Duodenal mucosa (tissue), 2 donors: ENCODE measurements around the gene PSD.

Experiments used
- H3K27ac ChIP-seq: one replicate; pipeline ENCODE4 v1.7.0; 2013; ENCODE audit warnings: low read depth, low read length
- H3K27me3 ChIP-seq, 2 donors: one replicate each; pipeline ENCODE4 v1.7.0; 2013; ENCODE audit warnings: low read length in 2 of 2, control low read depth in 1 of 2; ENCODE audit not compliant: insufficient read depth in 2 of 2, control insufficient read depth in 1 of 2
- H3K36me3 ChIP-seq, 2 donors: one replicate each; pipeline ENCODE4 v1.7.0; 2013; ENCODE audit warnings: low read length in 2 of 2, control low read depth in 1 of 2; ENCODE audit not compliant: insufficient read depth in 2 of 2, control insufficient read depth in 1 of 2
- H3K4me1 ChIP-seq, 2 donors: one replicate each; pipeline ENCODE4 v1.7.0; 2013; ENCODE audit warnings: low read length in 2 of 2, control low read depth in 1 of 2; ENCODE audit not compliant: insufficient read depth in 2 of 2, control insufficient read depth in 1 of 2
- H3K4me3 ChIP-seq, 2 donors: one replicate each; pipeline ENCODE4 v1.7.0; 2013; ENCODE audit warnings: low read length in 2 of 2, low read depth in 1 of 2
- H3K9ac ChIP-seq, 2 donors: one replicate each; pipeline ENCODE4 v1.7.0; 2013; ENCODE audit warnings: low read length in 2 of 2, low read depth in 1 of 2
- H3K9me3 ChIP-seq, 2 donors: one replicate each; pipeline ENCODE4 v1.7.0; 2013; ENCODE audit warnings: low read length in 2 of 2, control low read depth in 1 of 2; ENCODE audit not compliant: control insufficient read depth in 1 of 2

The PSD gene

GRCh38 chr10:102399217-102400021 is 19.2 kb downstream of the PSD start:
- Histone ChIP-seq H3K36me3 (peaks cover 7 to 28% of the 10 kb centered on the region in 2 donors), H3K4me1 (peaks cover 21 to 29% of the 10 kb centered on the region in 2 donors), H3K4me3 (peak overlapping the region; percentile 63 to 65)

GRCh38 chr10:102398172-102399020 is 20.2 kb downstream of the PSD start:
- no peak overlapping the region for H3K27ac ChIP-seq
- H3K9me3 ChIP-seq: no peaks in the 10 kb centered on the region
- H3K4me1 ChIP-seq: peaks cover 21 to 33% of the 10 kb centered on the region in 2 donors
- H3K9ac ChIP-seq: no peak overlapping the region
- H3K27me3 ChIP-seq: no peaks in the 10 kb centered on the region
- H3K36me3 ChIP-seq: peaks cover 7 to 28% of the 10 kb centered on the region in 2 donors
- H3K4me3 ChIP-seq: peak overlapping the region; percentile 63 to 65

More at GRCh38 chr10:102399217-102400021, 19.2 kb downstream of the PSD start:
- Histone ChIP-seq H3K27ac (peak overlapping the region; percentile 67), H3K9me3 (no peaks in the 10 kb centered on the region), H3K9ac (peak overlapping the region; percentile 32 to 63), H3K27me3 (no peaks in the 10 kb centered on the region)

DNA sequence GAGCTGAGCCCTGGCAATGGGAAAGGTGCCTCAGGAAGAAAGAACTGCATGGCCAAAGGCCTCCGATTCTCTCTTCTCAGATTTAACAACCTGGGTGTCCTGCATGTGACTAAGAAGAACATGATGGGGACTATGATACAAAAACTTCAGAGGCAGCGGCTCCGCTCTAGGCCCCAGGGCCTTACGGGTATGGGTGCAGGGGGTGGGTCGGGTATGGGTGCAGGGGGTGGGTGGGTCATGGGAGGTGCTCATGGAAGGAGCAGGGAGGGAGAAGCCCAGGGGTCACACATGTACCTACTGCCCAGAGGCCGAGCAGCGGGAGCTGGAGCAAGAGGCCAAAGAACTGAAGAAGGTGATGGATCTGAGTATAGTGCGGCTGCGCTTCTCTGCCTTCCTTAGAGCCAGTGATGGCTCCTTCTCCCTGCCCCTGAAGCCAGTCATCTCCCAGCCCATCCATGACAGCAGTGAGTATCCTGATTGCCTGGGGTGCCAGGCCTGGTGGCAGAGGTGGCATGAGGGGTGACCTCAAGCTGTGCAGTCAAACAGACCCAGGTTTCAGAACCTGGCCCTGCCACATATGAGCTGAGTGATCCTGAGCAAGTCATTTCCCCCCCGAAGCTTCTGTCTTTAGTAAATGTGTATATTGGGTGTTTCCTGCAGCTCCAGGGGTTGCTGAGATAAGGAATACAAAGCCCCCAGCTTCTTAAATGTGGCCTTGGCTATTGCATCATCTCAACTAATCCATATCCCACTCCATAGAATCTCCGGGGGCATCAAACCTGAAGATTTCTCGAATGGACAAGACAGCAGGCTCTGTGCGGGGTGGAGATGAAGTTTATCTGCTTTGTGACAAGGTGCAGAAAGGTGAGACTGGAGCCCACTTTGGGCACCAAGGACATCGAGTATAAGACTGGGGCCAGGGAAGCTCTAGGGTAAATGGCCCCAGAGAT is 21.1 kb downstream of the PSD start:
- Histone ChIP-seq H3K9me3 (no peaks in the 10 kb centered on the region), H3K4me3 (no peak overlapping the region), H3K27me3 (no peaks in the 10 kb centered on the region), H3K4me1 (peaks cover 21 to 33% of the 10 kb centered on the region in 2 donors), H3K9ac (no peak overlapping the region), H3K36me3 (peaks cover 7 to 28% of the 10 kb centered on the region in 2 donors), H3K27ac (no peak overlapping the region)

DNA sequence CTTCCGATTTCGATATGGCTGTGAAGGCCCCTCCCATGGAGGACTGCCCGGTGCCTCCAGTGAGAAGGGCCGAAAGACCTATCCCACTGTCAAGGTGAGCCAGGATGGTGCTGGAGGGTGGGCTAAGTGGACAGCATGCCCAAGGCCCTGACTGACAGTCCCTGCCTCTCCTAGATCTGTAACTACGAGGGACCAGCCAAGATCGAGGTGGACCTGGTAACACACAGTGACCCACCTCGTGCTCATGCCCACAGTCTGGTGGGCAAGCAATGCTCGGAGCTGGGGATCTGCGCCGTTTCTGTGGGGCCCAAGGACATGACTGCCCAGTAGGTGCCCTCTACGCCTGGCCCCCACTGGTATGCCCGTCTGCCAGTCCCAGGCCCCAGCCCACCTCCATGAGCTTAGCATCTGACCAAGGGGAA is 21.8 kb downstream of the PSD start:
- Histone ChIP-seq H3K27me3 (no peaks in the 10 kb centered on the region), H3K27ac (no peak overlapping the region), H3K4me3 (peak overlapping the region; percentile 99), H3K4me1 (peaks cover 21 to 33% of the 10 kb centered on the region in 2 donors), H3K36me3 (peaks cover 7 to 27% of the 10 kb centered on the region in 2 donors), H3K9me3 (no peaks in the 10 kb centered on the region), H3K9ac (peak overlapping the region in 1 of 2 donors; percentile 87)

- Histone ChIP-seq H3K4me3 (peak overlapping the region; percentile 99), H3K27ac (peak overlapping the region; percentile 59), H3K4me1 (peaks cover 21 to 33% of the 10 kb centered on the region in 2 donors), H3K27me3 (no peaks in the 10 kb centered on the region), H3K9ac (peak overlapping the region; percentile 55 to 87), H3K9me3 (no peaks in the 10 kb centered on the region), H3K36me3 (peaks cover 7 to 22% of the 10 kb centered on the region in 2 donors)
Measured at GRCh38 chr10:102396317-102396650, 22.3 kb downstream of the PSD start.

- H3K4me1 ChIP-seq: peaks cover 21 to 33% of the 10 kb centered on the region in 2 donors
- H3K4me3 ChIP-seq: peak within 1 kb of the TSS; percentile 99
- no peaks in the 10 kb centered on the region for H3K9me3 ChIP-seq
- peak within 1 kb of the TSS; percentile 87 to 98 for H3K9ac ChIP-seq
- no peaks in the 10 kb centered on the region for H3K27me3 ChIP-seq
- peaks cover 7 to 16% of the 10 kb centered on the region in 2 donors for H3K36me3 ChIP-seq
- H3K27ac ChIP-seq: peak within 1 kb of the TSS; percentile 97
Measured at GRCh38 chr10:102395400-102396316, 22.9 kb downstream of the PSD start, which contains the start of gene NFKB2. Gene NFKB2 (plus strand): TSS chr10:102395705. CDS start chr10:102395960, 255 bp downstream.

GRCh38 chr10:102394801-102395399 is 23.7 kb downstream of the PSD start:
- H3K9ac ChIP-seq: peak overlapping the region; percentile 87 to 98
- peak overlapping the region; percentile 97 for H3K27ac ChIP-seq
- peaks cover 7 to 12% of the 10 kb centered on the region in 2 donors for H3K36me3 ChIP-seq
- no peaks in the 10 kb centered on the region for H3K9me3 ChIP-seq
- H3K4me1 ChIP-seq: peaks cover 19 to 29% of the 10 kb centered on the region in 2 donors
- peak overlapping the region; percentile 99 for H3K4me3 ChIP-seq
- H3K27me3 ChIP-seq: no peaks in the 10 kb centered on the region

DNA sequence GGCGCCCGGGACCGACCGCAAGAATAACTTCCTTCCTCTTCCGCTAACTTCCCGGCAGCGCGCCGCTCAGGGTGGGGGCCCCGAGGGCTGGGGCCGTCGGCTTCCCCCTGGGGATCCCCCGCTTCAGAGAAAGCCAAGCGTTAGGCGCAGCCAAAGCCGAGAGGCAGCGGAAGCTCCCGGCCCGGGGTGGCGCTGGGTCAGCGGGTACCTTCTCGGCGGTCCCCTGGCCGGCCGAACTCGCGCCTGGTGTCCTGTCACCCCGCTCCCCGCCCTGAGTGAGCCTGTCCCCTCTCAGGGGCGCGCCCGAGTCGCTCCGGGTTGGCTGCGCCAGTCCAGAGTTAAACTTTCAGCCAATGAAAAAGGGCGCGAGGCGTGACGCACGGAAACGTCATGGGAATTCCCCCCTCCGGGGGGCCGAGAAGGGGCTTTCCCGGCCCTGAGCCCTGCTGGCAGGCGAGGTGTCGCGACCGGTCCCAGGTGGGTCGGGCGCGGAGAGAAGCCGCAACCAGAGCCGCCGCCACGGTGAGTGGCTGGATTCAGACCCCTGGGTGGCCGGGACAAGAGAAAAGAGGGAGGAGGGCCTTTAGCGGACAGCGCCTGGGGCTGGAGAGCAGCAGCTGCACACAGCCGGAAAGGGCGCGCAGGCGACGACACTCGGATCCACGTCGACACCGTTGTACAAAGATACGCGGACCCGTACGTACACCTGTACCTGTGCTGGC is 24.3 kb downstream of the PSD start:
- Histone ChIP-seq H3K9me3 (no peaks in the 10 kb centered on the region), H3K36me3 (peaks cover 7 to 12% of the 10 kb centered on the region in 2 donors), H3K27ac (peak overlapping the region; percentile 97), H3K27me3 (no peaks in the 10 kb centered on the region), H3K9ac (peak overlapping the region; percentile 87 to 98), H3K4me1 (peaks cover 15 to 23% of the 10 kb centered on the region in 2 donors), H3K4me3 (peak overlapping the region; percentile 99)
